GM21737 (cell line): Measurements from ENCODE around the gene MYO1E.

ENCODE experiments used
- ATAC-seq: cut with Tn5 transposase; IDR thresholded peaks from one replicate; pipeline ENCODE4 v1.9.1; 2021; ENCODE audit warnings: mild to moderate bottlenecking, moderate library complexity; ENCODE audit not compliant: unreplicated experiment

Gene MYO1E

DNA sequence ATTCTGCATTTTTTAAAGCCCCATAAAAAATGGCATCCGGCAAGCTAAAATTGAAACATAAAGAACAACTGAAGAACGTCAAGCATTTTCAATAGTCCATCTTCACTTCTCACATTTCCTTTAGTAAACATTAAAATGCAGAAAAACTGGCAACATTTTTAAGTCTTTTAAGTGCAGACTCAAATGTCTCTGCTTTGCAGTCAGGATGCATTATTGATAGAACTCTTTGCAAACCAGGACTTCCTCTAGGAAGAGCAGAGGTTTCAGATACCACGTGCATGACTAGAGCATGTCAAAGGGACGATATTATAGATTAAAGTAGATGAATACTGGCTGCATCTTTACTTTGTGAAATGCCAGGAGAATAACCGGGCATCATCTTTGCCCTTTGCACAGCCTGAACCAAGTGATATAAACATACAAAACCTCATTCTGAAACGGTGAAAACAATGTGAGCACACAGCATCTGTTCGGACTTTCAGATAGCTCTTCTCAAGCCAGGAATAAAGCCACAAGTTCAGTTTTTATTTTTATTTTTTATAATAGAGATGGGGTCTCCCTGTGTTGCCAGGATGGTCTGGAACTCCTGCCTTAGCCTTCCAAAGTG lies 101.0 kb downstream of the MYO1E start:
- ATAC-seq = no peak

DNA sequence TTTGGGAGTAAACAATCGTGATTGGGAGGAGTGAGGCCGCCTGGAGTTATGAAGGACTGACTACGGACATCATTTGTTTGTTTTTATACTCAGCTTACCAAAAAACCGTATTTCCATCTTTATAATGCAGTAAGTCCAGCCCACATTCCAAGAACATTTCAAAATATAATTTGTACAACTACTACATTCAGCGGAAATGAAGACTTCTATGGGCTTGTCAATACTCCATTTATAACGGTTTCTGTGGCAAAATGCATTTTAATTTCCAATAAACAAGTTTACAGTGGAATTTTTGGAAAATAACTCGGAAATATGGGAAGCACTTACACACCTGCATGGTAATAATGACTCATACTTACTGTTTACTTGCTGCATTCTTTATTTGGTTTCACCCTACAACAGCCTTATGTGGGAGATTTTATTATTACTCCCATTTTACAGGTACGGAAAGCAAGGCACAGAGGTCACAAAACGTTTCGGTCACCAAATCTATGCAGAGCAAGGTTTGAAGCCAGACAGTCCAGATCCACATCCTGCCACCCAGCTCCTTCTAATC lies 103.7 kb downstream of the MYO1E start:
- no peak for ATAC-seq

DNA sequence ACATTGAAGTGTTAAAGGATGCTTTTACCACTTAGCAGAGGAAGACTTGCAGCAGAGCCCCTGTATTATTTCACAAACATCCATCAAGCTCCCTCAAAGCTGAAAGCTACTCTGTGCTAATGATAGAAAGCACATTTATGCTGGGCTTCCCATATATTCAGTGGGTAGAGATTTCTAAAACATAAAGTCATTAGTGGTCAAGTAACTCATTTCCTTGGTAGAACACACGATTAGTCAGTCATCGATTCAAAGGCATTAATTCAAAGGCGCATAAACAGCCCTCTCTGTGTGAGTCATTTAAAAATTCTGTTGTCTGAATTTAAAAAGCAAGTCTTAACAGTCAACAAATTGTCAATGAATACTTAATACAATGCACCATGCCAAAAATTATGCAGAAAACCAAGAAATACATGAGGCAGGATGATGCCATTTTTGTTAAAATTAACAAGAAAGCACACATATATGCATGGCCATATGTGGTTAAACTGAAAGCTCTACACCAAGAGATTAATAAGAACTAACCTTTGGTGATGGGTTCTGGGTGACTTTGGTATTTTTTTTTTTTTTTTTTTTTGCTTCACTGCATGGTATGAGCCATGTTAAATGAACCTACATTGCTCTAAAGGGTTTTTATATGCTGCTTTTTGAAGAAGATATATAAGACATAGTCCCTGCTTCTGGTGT lies 104.4 kb downstream of the MYO1E start:
- ATAC-seq = no peak

DNA sequence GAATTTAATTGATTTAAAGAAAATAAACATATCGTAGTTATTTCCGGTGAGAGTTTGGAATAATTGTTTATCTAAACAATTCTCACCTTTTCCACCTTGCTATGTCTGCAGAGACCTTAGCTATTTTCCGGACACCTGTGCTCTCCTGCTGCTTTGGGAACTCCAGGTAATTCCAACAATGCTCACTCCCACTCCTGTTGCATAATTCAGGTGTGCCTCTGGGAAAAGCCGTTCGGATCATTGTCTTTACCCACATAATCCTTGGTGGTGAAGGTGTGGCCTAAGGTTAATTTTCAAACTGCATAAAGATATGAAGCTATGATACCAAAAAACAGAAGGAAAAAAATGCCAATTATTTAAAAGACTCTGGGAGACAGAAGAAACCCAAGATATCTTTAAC lies 106.6 kb downstream of the MYO1E start:
- ATAC-seq = no peak

DNA sequence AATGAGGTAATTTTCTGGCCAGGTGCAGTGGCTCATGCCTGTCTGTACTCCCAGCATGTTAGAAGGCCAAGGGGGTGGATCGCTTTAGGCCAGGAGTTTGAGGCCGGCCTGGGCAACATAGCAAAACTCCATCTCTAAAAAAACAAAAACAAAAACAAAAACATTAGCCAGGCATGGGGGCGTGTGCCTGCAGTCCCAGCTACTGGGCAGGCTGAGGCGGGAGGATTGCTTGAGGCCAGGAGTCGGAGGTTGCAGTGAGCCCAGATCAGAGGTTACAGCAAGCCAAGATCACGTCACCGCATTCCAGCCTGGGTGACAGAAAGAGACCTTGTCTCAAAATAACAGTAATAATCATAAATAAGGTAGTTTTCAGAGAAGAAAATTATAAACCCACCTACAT lies 110.4 kb downstream of the MYO1E start:
- no peak for ATAC-seq

DNA sequence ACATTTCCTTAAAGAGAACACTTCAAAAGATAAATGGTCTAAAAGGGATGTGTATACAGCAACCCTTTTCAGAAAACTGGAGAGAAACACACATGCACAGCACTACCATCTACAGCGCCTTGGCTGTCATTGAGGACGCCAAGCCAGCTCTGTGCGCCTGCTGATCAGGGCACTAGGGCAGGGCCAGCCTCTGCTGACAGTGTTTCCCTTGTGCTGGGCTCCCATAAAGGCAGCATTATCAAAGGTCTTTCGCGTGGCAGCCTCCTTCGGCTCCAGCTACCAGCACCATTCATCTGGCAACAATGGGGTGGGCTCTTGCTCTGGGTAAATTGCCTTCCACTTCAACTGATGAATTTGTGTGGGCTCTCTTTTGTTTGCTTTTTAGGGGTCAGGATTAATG lies 112.6 kb downstream of the MYO1E start:
- no peak for ATAC-seq

DNA sequence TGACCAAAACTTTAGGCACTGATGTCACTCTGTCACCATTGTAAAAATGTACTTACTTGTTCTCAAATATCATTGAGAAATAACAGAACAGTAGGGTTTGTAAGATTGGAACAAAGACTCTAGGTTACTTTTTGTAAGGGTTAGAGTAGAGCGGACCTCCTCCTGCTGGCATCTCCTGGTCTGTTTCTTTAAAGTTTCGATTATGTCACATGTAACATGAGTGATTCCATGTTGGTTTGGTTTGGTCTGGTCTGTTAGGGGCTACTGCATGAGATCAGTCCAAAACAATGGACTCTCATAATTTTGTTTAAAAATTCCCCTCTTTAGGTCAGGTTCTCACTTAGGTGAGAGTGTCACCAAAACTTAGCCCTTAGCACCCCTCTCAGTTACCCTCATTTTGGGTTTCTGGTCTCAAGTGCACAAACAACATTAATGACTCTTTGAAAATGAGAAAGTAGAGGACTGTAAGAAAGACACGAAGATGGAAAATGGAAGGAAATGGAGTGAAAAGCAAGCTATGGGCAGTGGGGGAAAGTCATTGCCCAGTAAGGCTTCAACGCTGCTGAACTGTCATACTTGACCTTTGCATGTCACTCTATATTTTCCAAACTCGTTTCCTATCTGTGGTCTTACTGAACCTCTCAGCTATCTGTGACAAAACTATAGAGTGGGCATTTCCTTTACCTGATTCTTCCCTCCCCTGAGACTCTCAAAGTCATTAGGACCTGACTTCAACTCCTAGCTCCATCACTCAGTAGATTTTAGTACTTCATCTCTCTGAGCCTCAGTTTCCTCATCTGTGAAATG lies 113.3 kb downstream of the MYO1E start:
- ATAC-seq = no peak

DNA sequence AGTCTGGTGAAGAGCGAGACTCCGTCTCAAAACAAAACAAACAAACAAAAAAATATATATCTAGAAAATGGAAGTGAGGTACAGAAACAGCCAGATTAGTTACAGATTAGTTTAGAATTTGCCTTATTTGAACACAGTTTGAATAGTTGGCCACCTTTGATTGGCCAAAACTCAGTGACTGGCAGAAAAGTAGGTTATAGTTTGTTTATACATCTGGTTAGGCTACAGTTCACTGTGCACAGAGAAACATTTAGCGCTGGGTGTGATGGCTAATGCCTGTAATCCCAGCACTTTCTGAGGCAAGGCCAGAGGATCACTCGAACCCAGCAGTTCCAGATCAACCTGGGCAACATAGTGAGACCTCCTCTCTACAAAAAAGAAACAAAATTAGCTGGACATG lies 114.4 kb downstream of the MYO1E start:
- no peak for ATAC-seq

DNA sequence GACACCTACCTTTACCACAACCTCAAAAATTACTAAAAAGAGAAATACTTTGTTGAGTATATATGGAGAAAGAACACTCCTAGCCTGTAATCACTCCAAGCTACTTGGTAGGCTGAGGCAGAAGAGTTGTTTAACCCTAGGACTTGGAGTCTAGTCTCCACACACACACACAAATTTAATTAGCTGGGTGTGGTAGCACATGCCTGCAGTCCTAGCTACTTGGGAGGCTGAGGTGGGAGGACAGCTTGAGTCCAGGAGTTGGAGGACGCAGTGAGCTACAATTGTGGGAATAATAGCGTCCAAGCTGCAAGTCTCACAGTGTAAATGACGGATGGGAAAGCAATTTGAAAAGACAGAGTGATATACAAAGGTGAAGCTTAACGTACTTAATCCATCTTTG lies 115.5 kb downstream of the MYO1E start:
- ATAC-seq = no peak

DNA sequence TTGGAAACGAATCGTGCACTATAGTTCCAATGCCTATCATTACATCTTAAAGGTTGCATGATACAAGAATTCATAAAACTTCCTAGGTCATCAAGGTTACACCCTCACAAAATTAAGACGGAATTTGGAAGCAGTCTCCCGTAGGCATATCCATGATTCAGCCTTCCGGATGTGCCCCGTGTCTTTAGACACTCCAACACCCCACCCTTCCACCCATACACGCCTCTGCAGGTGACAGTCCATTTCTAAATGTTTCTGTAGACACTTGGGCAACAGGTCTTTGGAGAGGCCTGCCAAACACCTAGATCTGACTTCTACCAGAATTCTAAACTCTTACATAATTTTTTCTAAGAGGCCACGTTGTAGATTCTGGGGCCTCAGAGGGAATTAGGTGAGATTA lies 116.2 kb downstream of the MYO1E start:
- ATAC-seq = no peak

DNA sequence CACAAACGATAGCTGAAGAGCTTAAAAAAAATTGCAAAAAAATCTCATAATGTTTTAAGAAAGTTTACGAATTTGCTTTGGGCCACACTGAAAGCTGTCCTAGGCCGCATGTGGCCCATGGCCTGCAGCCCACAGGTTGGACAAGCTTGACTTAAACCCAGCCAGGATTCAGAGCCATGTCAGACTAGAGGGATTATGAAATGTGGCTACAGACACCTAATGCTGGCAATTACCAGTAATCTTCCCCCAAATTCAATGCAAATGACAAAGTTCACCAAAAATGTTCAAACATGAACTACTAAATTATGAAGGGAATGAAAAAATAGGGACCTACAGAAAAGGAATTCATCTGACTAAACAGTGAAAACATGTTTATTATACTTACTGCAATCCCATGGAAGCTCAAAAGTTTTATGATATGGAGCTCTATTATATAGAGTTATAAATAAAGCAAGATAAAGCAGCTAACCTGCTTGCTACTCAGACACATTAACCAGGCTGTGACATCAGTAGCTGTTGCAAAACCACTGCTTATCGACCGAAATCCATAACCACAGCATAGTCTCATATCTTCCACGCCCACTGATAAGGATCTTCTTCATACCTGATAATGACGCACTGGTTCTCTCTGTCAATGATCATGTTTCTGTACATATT lies 116.9 kb downstream of the MYO1E start:
- ATAC-seq = no peak

DNA sequence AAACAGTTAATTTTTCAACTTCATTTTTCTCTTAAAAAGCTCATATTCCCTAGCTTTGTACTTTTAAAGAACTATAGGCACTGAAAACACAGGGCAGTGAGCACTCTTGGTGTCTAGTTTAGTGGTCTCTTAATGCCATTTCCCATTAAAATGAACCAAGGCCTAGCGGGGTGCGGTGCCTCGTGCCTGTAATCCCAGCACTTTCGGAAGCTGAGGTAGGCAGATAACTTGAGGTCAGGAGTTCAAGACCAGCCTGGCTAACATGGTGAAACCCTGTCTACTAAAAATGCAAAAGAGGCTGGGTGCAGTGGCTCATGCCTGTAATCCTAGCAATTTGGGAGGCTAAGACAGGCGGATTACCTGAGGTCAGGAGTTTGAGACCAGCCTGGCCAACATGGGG lies 120.5 kb downstream of the MYO1E start:
- no peak for ATAC-seq

DNA sequence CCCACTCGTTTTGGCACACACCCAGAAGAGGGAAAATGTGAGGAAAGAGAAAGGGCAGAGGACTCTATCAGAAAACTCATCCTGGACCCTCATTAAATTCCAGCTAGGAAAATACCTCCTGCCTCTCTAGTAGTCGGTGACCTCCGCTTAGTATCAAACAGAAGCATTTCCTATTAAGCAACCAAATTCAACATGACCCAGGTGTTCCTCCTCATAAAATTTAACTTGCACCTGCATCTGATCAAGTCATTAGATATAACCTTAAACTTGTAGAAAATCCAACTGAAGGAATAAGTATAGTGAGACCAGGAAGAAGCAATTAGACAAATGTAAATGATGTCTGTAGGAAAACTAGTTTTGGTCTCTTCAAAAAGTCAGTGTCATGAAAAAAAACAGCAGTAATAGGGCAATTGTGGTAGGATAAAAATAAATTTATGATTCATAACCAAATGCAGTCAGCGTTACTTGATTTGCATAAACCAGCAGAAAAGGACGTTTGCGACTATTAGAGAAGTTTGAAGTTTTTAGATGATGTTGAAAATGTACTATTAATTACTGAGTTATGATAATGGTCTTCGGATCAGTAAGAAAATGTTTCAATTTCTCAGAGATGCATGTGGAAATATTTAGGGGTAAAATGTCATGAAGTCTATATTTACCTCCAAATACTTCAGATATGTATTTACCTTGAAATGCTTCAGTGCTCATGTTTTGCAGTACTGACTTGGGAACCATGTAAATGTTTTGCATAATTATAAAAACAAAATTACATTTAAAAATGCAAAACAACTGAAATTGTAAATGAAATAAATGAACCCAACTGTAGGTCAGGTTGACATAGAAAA lies 121.4 kb downstream of the MYO1E start:
- peak; percentile 46 for ATAC-seq

DNA sequence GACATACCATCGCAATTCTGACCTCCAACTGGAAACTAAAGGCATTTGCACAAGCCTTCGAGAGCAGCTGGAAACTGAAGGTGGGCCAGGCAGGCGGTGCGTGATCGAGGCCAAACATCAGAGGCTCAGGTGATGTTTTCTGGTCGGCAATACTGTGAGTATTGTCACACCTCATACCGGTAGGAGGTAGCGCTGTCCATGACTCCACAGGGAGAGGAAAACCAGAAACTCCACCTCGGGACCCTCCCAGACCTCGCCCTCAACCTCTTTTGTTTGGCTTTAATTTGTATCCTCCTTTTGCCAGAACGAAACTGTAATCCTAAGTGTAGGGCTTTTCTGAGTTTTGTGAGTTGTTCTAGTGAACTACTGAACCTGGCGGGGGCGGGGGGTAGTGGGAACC lies 122.4 kb downstream of the MYO1E start:
- ATAC-seq = no peak

DNA sequence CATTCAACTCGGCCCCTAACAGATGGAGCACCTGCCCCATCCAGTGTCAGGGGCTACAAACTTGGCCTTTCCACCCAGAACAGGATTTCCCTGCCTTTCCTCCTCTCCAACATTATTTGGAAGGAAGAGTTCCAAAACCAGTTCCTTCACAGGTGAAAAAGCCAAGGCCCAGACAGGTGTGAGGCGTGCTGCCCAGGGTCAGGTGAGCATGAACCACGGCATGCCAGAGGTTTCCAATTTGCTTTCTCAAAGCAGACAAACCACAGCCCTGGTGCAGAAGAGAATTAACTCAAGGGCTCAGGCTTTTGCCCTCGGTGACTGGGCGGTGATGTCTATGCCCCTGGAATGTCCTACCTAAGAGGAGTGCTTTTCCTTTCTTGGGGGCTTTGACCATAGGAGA lies 122.9 kb downstream of the MYO1E start:
- no peak for ATAC-seq

DNA sequence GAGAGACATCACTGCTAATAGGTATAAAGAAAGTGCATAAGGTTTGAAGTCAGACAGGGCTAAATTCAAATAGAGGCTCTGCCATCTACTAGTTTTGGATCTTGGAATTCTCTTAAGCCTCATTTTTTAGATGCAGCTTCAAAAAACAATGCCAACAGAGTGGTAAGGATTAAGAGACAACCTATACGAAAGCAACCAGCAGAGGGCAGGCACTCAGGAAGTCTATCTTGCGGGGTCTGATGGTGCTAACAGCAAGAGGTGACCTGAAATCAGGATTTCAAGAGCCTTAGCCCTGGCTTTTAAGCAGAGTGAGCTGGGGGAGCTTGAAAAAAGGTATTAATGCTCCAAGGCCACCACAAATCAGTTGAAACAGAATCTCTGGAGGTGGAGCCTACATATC lies 125.3 kb downstream of the MYO1E start:
- no peak for ATAC-seq

DNA sequence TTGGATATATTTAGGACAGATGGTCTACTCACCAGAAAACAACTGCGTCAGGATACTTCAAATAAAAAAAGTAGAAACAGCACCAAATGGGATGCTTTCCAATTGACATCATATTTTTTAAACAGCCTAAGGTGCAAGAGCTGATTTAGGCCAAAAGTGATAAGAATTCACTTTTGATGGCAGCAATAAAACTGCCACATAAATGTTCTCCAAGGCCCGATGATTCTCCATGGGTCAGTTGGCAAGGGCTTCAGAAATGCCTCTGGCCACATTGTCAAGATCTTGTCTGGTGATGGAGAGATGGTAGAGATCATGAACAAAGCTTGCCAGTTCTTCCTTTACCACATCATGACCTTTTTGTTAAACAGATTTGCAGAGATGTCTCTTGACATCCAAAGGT lies 127.1 kb downstream of the MYO1E start:
- ATAC-seq = no peak

DNA sequence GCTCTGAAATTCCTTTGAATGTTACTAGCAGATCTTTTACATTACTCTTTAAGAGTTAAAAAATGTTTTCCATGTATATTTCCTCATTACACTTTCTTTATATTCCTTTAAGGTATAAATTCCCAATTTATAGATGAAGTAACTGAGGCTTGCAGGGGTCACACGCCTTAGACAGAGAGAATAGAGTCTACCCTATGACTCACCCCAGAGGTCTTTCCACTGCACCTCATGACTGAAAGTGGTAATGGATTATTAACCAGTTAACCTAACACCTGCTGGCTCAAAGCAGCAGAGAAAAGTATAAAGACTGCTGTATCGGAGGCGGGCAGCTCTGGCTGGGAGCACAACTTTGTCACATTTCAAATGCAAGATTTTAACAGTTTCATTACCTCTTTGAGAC lies 128.3 kb downstream of the MYO1E start:
- peak; percentile 82 for ATAC-seq

DNA sequence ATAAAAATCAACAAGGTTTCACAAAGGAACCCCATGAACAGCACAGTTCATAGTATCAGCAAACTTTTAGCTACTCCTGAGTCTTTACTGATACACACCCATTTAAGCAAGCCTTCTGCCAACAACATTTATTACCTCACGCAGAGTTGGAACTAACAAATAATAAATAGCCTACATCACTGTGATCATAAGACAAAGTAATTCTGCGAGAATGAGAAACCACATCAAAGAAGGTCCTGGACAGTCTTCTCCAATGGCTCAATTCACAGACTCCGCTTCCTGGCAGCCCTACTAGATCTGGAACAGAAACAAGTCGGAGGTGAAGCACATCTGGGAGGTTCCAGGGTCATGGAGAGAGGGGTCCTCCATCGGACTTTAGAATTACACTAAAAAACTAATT lies 129.0 kb downstream of the MYO1E start:
- ATAC-seq = no peak

DNA sequence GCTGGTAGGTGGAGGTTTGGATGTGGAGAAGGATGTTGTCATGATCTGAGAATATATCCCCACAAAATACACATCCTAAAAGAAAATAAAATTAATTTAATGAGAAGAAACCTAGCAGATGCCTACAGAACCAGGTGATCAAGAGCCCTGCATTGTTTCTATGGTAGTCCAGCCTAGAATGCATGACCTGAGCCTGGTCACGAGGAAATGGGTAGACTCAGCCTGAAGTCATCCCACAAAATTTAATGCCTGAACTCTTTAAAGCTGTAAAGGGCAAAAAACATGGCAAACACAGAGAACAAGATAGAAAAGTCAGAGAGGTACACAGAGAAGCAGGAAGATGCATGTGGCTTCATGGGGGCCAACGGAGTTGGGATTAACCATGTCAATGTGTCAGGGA lies 130.0 kb downstream of the MYO1E start:
- no peak for ATAC-seq

DNA sequence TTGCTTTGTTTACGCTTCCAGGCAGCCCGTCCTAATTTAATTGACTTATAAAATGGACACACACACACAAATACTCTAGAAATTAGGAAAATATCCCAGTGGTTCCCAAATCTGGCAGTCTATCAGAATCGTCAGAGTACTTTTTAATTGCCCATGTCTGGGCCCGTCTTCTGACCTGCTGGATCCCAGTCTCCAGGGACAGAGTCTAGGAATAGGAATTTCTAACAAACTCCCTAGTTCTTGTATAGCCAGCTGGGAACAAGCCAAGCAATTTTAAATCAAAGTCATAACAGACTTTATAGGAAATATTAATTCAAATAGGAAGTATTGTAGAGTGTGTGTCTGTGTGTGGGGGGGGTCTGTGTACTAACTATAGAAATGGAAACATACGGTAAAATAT lies 132.6 kb downstream of the MYO1E start:
- ATAC-seq = no peak
